Left colon (tissue), 2 donors: ENCODE data around the gene GALNT7. TPM values are rescaled to one million over a fixed set of nuclear protein-coding genes. Genes with fewer than 3 reads are reported as not detected.
A peak's percentile ranks its signal among the peaks of the same experiment; 100 is the strongest.

Source experiments
- ATAC-seq: fragments of 200-7000 bp; cut with Tn5 transposase; one replicate; pipeline ENCODE4 v1.9.1; 2020; ENCODE audit warnings: mild to moderate bottlenecking, moderate library complexity
- DNase-seq, 2 donors: peaks; one replicate each; pipeline ENCODE4 v3.0.0-alpha.2; 2020
- intact Hi-C, 2 donors: fragments of 100-400 bp; cut with DNase I in 1 of 2; cut with micrococcal nuclease in 1 of 2; formaldehyde crosslinking; loops; one replicate each; pipeline versions ENCODE4 v1.11.2 to v1.14.0; 2022; cut with DNase I, micrococcal nuclease
- total RNA-seq, 2 donors: library from RNA; stranded (reverse); fragmentation: NEBNext Ultra II Directional; extraction: Animal tissue kit (Norgen Biotek cat#: 25700); gene quantifications; one replicate each; pipeline ENCODE4 v1.2.1, GENCODE V29; 2021
- donor health status: DM: no; HTN: no; CAD: no.
- donor health status: DM: yes; HTN: yes; CAD: no.

The GALNT7 gene
- total RNA-seq, 2 donors from 2014 or later: 138 to 143 TPM

DNA sequence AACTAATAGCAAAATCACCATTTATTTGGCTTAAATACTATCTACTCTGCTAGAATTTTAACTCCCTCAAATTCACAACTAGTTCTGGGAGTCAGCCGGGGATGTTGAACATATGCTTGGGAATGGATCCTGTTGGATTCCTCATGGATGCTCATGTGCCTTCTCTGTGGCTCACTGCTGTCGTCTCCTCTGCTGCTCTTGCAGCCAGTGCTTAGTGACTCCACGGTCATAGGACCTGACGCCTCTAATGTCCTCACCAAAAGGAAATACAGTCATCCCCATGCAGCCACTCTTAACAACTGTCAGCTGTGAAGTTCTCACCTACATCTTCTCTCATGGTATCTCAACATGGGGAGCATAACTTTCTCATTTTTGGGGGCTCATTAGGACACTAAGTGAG lies 106.1 kb downstream of the GALNT7 start:
- intact Hi-C loops: no loop called here
- ATAC-seq: no peak
- DNase-seq: no peak

DNA sequence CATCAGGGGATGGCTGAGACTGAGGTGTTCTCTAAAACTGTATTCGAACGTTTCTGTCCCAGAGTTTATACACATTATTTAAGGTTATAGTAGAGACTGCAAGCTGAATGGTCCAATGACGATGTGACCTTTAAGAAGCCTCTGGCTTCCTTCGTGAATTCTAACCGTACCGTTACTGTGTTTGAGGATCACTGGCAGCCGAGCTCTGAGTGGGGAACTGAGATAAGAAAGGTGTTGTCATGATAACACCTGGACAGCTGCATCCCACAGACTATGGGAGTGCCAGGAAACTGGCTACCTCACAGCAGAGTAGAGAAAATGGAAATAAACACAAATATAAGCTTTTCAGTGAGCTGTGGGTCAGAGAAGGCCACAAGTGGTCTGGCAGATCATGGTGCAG lies 106.5 kb downstream of the GALNT7 start:
- intact Hi-C loops: no loop called here
- ATAC-seq (no peak), DNase-seq (no peak)

DNA sequence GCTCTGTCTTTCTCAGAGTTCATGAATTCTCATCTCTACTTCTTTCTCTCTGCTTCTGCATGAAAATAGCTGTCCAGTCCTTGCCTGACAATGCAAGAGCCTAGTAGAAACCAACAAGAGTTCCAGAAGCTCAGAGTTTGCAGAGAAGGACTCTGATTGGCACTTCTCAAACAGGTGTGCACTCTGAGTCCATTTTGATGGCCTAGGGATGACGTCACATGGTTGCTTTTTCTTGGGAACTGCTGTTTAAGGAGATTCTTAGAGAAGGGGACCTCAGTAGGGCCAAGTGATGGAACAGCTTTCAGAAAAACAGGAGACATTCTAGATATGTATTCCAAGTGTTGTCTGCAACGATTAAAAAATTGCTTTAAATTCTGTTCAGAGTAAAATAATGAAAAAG lies 108.7 kb downstream of the GALNT7 start:
- intact Hi-C loops: no loop called here
- ATAC-seq (no peak), DNase-seq (no peak)

DNA sequence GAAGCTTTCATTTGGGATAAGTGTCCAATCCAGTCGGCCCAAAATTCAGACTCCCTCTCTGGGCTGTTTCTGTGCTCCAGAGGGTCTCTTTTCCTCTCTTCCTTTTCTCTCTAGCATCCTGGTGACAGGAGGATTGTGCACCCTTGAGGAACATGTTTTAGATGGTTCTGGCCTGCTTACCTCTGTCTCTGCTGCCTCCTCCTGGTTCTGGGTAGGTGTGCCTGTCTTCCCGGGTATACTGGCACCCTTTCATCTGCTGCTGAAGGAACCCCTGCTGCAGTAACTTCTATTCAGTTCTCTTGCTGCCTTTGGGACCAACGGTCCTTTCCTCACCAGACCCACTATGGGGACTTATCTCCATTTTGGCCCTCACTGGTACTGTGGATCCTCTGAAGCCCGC lies 112.4 kb downstream of the GALNT7 start:
- DNase-seq: no peak
- no peak for ATAC-seq
- intact Hi-C loops: no loop called here

DNA sequence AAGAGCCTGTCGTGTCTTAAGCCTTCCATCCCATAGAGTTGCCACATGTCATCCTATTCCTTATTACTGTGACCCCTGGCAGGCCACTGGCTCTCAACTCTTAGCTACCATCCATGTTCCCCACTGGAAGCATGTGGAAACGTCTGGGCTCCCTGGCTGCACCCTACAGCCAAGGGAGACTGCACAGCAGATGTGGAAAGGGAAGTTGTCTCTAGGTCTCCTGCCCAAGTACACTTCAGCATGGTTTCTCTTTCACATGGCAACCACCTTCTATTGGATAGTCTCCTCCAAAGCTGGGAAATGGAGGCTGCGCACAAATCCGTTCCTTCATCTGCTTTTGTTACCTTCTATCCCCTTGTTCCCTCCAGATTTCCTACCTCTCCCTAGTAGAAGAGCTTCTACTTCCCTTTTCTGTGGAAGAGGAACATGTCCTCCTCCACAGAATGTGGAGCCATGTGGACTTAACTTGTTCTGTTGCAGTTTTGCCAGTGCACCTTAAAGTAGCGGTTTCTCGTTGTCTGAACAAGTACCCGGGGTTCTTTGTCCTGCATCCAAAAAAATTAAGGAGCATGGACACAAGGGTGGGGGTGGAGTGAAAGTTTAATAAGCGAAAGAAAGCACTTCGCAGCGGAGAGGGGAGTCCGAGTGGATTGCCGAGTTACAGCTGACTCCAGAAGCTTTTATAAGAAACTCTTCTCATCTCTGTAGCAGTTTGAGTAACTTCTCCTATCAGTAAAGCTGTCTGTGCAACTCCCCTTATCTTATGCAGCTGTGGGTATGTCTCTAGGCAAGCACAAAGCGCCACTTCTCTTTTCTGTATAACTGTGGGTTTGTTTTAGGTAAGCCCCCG lies 113.0 kb downstream of the GALNT7 start:
- intact Hi-C loops: no loop called here
- ATAC-seq (no peak), DNase-seq (no peak)

DNA sequence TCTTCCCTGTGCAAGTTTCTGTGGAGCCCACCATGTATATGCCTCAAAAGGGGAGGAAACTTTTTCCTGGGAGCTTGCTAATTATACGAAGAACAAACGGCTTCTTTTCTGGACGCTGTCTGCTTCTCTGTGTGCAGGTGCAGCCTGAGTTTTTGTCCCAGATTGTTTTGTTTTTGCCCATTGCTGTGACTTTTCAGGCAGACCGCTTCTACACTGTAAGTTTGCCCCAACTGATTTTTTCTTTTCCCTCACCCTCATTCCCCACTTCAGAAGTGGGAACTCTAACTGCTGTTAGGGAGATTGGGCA lies 113.6 kb downstream of the GALNT7 start:
- intact Hi-C loops: no loop called here
- no peak for ATAC-seq
- DNase-seq: no peak

DNA sequence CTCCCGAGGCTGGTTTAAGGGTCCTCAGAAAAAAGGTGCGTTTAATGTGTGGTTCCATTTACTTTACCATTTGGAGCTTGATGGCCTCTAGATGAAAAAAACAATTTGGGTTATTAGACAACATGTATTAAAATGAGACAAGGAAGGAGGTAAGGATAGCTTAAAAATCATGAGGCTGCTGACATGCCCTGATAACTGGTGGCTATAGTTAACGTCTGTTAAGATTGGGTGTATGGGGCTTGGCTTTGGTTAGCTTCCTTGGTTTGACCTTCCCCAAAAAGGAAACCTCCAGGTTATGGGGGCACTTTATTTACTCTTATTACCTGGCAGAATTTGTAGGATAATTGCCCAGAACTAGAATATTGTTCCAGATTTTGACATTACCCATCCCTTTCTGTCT lies 114.0 kb downstream of the GALNT7 start:
- intact Hi-C loops: no loop called here
- DNase-seq: no peak
- no peak for ATAC-seq

DNA sequence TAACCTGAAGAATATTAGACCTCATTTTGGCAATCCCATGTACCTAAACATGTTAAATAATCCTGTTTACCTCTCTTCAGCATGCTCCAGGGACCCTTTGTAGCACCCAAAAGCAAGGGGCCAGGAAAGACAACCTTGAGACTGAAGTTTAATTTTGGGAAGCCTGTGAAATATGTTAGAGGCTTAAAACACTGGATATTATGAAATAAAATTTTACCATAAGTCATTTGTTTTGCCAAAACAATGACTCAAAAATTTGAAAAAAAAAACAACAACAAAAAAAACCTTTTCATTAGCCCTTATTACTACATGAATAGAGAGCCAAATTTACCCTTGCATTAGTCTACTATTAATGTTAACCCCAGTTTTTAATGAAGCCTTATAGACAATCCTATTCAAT lies 115.9 kb downstream of the GALNT7 start:
- intact Hi-C loops: no loop called here
- ATAC-seq (no peak), DNase-seq (no peak)

DNA sequence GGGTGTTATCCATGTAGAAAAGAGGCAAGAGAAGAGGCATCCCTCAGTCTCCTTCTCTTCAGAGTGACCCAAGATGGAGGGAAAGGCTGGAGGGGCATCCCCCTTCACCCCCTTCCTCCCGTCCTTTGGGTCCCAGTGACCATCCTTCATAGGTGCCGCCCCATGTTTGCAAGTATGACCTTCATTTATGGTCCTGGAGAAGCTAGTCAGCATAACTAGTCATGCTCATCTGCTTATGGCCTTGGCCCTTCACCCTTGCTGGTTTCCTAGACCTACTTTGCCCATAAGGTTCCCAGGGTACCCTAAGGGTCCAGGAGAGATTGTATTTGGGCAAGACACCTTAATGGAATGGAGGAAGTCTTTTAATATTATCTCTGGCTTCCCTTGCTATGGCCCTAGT lies 118.9 kb downstream of the GALNT7 start:
- DNase-seq: no peak
- ATAC-seq: no peak

DNA sequence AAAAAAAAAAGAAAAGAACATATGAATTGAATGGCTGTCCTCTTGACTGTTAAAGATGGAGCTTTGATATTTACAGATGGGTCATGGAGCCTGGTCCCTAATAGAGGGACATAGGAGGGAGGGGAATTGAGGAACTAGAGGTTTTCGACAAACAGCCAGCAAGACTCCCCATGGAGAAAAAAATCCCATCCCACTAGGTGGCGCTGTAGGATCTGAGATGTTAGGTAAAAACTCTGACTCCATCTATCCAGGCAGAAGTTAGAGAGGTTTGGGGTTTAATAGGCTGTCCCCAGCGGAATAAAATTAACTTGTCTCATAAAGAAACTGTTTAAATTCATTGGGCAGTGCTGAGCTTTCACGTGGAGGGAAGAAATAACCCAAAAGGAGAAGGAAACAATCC lies 119.7 kb downstream of the GALNT7 start:
- DNase-seq: peak; percentile 35 to 73
- intact Hi-C loops: no loop called here
- peak; percentile 37 for ATAC-seq

More for the DNA sequence above, 118.9 kb downstream of the GALNT7 start:
- intact Hi-C loops: no loop called here

DNA sequence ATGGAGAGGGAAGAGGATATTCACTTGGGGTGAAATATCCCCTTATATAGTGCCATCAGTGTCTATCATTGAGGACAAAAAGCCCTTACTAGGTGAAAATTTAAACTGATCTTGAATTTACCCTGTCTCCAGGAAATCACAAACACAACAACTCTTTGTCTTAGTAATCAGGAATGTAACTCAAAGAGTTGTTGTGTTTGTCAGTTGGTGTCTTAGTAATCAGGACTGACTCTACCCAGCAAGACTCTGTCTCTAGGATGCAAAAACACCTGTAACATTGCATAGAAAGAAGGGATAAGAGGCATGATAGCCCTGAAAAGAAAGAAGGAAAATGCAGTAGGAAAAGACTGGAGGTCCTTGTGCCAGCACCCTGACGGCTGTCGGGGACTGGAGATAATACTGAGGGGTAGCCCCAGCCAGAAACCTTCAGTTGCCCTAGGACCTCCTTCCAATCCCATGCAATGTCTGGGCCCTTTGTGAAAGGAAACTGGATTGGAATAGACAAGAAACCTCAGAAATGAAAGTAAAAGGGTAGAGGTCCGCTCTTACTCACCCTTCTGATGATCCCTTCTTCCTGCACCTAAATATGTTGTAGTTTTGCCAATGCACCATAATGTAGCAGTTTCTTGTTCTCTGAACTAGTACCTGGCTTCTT lies 120.2 kb downstream of the GALNT7 start:
- no peak for ATAC-seq
- intact Hi-C loops: no loop called here
- DNase-seq: no peak

DNA sequence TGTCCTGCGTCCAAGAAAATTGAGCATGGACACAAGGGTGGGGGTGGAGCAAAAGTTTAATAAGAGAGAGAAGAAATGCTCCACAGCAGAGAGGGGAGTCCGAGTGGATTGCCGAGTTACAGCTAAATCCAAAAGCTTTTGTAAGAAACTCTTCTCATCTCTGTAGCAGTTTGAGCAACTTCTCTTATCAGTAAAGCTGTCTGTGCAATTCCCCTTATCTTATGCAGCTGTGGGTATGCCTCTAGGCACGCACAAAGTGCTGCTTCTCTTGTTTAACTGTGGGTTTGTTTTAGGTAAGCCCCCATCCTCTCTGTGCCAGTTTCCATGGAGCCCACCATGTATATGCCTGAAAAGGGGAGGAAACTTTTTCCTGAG lies 120.7 kb downstream of the GALNT7 start:
- intact Hi-C loops: no loop called here
- ATAC-seq (peak; percentile 14), DNase-seq (no peak)

DNA sequence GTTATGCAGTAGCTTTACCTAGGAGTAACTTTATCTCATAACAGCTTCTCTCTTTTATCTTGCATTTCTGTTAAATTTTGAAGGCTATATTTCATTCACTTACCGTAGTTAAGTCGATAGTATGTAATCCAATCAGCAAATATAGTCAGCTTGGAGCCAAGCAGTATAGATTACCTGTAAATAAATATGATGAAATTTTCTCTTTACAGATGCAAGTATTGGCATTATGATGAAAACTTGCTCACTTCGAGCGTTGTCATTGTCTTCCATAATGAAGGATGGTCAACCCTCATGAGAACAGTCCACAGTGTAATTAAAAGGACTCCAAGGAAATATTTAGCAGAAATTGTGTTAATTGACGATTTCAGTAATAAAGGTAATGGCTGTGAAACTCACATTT lies 123.3 kb downstream of the GALNT7 start:
- ATAC-seq (no peak), DNase-seq (no peak)
- intact Hi-C loops: no loop called here

DNA sequence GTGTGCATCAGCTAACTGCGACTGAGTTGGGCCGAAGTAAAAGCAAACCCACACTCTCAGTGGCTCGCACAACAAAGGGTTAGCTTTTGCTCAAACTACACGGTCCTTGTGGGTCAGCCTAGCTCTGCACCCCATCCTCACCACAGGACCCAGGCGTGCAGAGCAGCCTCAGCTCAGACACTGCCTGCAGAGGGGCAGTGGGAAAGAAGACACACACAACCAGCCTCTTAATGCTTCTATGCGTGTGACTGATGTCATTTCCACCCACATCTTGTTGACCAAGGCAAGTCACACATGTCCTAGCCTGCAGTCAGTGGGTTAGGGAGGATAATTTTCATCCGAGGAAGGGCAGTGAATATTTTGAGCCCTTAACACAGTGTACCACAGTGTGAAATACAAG lies 125.1 kb downstream of the GALNT7 start:
- no peak for DNase-seq
- intact Hi-C loops: no loop called here
- no peak for ATAC-seq

DNA sequence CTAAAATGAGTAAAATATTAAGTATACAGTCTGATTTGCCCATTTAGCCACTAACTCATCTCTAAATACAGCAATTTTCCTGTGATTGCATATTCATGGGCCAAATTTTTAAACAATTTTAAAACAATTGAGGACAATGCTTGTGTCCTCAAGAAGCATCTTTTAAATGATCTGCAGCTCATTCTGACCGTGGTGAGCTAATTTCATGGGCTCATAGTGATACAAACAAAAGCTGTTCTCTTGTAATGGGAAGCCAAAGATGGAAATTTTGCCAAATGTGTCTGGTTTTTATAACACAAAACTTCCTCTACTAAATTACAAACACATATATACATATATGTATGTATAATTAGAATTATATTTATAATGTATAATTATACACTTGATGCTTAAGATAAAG lies 125.8 kb downstream of the GALNT7 start:
- intact Hi-C loops: no loop called here
- ATAC-seq: no peak
- DNase-seq: no peak

DNA sequence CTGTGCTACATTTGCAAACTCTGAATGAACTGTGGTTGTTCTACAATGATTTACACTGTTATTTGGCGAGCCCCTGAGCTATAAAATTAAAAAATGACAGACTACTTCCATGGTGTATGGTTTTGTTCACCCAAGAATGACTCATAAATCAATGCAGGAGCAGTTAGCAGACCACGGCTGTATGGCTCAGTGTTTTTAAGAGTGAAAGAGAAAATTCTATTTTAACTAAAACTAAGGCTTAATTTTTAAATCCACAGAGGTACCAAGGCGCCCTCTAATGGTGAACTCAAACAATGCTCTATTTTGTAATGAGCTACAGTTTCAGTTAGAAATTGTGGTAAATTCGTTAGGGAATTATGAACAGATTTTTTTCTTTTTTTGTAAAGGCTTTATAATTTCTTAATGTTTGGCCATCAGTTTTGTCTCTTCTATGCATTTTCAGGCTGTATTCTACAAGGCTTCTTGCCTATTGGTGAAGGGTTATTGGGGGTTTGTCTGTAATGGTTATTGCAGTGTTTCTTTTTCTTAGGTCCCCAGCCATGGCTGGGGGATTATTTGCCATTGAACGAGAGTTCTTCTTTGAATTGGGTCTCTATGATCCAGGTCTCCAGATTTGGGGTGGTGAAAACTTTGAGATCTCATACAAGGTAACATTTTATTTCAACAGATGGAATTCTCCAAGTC lies 133.0 kb downstream of the GALNT7 start:
- ATAC-seq (peak; percentile 32), DNase-seq (no peak)
- intact Hi-C loops: no loop called here

DNA sequence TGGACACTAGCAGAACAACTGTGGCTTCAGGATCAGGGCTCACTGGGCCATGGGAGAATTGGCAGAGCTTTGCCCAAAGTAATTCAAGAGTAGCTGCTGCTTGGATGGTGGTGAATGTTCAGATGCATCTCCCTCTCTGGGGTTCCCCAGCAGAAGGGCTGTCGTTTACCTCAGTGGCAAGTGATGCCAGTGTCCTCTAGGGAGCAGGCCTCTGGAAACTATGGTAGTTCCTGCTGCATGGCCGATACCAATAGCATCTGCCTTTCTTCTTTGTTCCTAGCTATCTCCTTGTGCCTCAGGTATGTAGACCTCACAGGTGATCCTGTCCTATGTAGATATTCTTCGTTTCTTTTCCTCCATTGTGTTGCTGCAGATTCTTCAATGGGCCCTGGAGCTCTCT lies 139.2 kb downstream of the GALNT7 start:
- ATAC-seq (no peak), DNase-seq (no peak)
- intact Hi-C loops: no loop called here

DNA sequence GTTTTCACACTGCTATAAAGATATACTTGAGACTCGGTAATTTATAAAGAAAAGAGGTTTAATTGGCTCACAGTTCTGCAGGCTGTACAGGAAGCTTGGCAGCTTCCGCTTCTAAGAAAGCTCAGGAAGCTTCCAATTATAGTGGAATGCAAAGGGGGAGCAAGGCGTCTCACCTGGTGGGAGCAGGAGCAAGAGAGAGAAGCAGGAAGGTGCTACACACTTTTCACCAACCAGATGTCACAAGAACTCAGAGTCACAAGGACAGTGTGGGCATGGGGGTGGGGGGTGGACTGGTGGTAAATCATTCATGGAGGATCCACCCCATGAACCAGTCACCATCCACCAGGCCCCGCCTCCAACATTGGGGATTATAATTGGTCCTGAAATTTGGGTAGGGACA lies 142.8 kb downstream of the GALNT7 start:
- ATAC-seq (no peak), DNase-seq (no peak)
- intact Hi-C loops: loop anchor here in 1 of 2 donors (10.0 kb wide), 1 partner anchor 183 kb away; no protein-coding TSS in a partner anchor

DNA sequence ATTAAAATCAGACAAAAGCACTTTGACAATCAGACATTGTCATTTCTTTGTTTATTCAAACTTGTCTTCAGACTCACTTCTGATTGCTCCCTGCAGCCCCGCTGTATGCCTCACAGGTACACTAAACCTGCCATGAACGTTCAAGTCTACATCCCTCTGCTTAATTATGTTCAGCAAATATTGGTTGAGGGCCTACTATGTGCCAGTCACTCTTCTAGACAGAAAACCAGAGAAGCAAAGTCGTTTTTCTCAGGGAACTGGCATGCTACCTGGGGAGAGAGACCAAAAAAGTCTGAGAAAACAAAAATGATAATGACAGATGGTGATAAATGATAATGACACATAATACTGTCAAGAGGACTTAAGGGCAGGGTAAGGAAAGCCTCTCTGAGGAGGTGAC lies 146.1 kb downstream of the GALNT7 start:
- DNase-seq (no peak), ATAC-seq (no peak)
- intact Hi-C loops: loop anchor here (5.0 to 10.0 kb wide), 2 partner anchors 103 to 180 kb away; no protein-coding TSS in a partner anchor

DNA sequence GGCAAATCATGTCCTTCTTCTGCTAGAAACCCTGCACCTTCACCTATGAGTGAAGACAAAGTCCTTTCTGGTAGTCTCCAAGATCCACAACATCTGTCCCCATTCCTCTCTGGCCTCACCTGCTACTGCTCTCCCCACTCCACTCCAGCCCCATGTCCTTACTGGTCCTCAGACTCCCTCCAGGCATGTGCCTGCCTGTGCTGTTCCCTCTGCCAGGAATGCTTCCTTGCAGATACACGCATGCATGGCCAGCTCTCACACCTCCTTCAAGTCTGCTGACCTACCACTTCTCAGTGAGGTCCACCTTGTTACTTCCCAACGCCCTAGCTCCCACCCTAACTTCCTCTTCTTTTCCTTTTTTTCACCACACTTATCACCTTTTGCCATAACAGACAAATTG lies 147.4 kb downstream of the GALNT7 start:
- intact Hi-C loops: loop anchor here (5.0 to 10.0 kb wide), 2 partner anchors 101 to 179 kb away; no protein-coding TSS in a partner anchor
- ATAC-seq: no peak
- no peak for DNase-seq
